Fibroblast of lung (primary cell): ENCODE results near the gene ANKS1B. TPM values are rescaled to one million over a fixed set of nuclear protein-coding genes. Genes with fewer than 3 reads are reported as not detected.

Source experiments
- DNase-seq, 2 donors: peaks; one replicate each; pipeline versions ENCODE4 v3.0.0 to v3.0.0-alpha.2; 2010; ENCODE audit warnings: low read depth in 2 of 2
- H2AFZ ChIP-seq: 2 replicates; pipeline ENCODE4 v1.5.1; 2012; ENCODE audit warnings: low read length, control low read depth, inconsistent platforms
- H3K27ac ChIP-seq: 2 replicates; pipeline ENCODE4 v1.5.1; 2011; ENCODE audit warnings: low read length, control low read depth; ENCODE audit not compliant: insufficient read depth
- H3K27me3 ChIP-seq: 2 replicates; pipeline ENCODE4 v1.5.1; 2011; ENCODE audit warnings: mild to moderate bottlenecking, low read length; ENCODE audit not compliant: control insufficient read depth, insufficient read depth
- H3K36me3 ChIP-seq: 2 replicates; pipeline ENCODE4 v1.5.1; 2011; ENCODE audit warnings: low read length; ENCODE audit not compliant: control insufficient read depth, insufficient read depth
- H3K4me1 ChIP-seq: 2 replicates; pipeline ENCODE4 v1.5.1; 2011; ENCODE audit warnings: low read length; ENCODE audit not compliant: control insufficient read depth, insufficient read depth; ENCODE audit errors: extremely low read depth
- H3K4me2 ChIP-seq: 2 replicates; pipeline ENCODE4 v1.5.1; 2011; ENCODE audit warnings: low read length, control low read depth; ENCODE audit not compliant: insufficient read depth; ENCODE audit errors: extremely low read depth
- H3K4me3 ChIP-seq, 4 experiments: fragments of 200-600 bp in 1 of 4; sonication (generic) in 1 of 4; replicated peaks in 1 of 4; 2 replicates each; pipeline ENCODE4 v1.5.1; 2011 to 2016; ENCODE audit warnings: low read length in 4 of 4, low read depth in 3 of 4, mild to moderate bottlenecking in 3 of 4, control low read depth in 2 of 4, inconsistent platforms in 1 of 4, mixed read lengths in 1 of 4; ENCODE audit not compliant: insufficient read depth in 1 of 4; ENCODE audit errors: control extremely low read depth in 1 of 4
- H3K79me2 ChIP-seq: 2 replicates; pipeline ENCODE4 v1.5.1; 2012; ENCODE audit warnings: mild to moderate bottlenecking, low read length, inconsistent platforms; ENCODE audit not compliant: control insufficient read depth, insufficient read depth
- H3K9ac ChIP-seq: 2 replicates; pipeline ENCODE4 v1.5.1; 2011; ENCODE audit warnings: mild to moderate bottlenecking, low read length, control low read depth; ENCODE audit not compliant: insufficient read depth
- H3K9me3 ChIP-seq: 2 replicates; pipeline ENCODE4 v1.5.1; 2012; ENCODE audit warnings: low read depth, low read length; ENCODE audit not compliant: control insufficient read depth, insufficient read depth
- H4K20me1 ChIP-seq: 2 replicates; pipeline ENCODE4 v1.5.1; 2011; ENCODE audit warnings: low read length; ENCODE audit not compliant: control insufficient read depth, insufficient read depth; ENCODE audit errors: extremely low read depth
- EZH2 ChIP-seq: IDR thresholded peaks from 2 replicates; pipeline ENCODE4 v1.5.1; 2012; ENCODE audit warnings: low read length, control low read depth, mild to moderate bottlenecking; ENCODE audit errors: missing control alignments
- polyA plus RNA-seq, 2 donors: library from polyadenylated mRNA; depleted of rRNA in 1 of 2; stranded (reverse) in 1 of 2; unstranded in 1 of 2; fragments of >200 nt; gene quantifications; 2 replicates each; pipeline ENCODE4 v1.2.1, GENCODE V29; 2011 to 2012; ENCODE audit warnings: missing spikeins in 1 of 2
- total RNA-seq: library from RNA; depleted of rRNA; stranded (reverse); fragments of >200 nt; gene quantifications from 2 replicates; pipeline ENCODE4 v1.2.1, GENCODE V29; 2014
- TF ChIP-seq, protein P1 (sequence below), 2 donors: IDR thresholded peaks in 1 of 2; conservative IDR thresholded peaks in 1 of 2; 1 replicate in 1 of 2; 2 replicates in 1 of 2; pipeline ENCODE4 v1.5.1; 2011 to 2012; ENCODE audit warnings: low read length in 2 of 2, control low read depth in 1 of 2, inconsistent platforms in 1 of 2, low read depth in 1 of 2, mild to moderate bottlenecking in 1 of 2

ANKS1B gene
- total and polyA plus RNA-seq, 2 donors (not counting 1 experiment from before 2014, with no cell fraction given): 0.11 to 0.83 TPM

DNA sequence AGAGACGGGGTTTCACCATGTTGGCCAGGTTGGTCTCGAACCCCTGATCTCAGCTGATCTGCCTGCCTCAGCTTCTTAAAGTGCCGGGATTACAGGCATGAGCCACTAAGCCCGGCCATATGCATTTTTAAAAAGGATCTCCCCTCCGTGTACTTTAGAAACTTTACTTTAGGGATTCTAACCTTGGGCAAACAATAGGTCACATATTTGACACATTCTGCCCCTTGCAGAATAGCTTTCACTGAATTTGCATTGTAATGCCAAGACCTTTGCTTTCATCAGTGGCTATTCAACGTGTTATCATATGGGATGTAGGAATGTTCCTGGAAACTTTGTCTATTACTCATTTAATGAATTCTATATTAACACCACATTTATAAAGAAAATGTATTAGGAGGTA is 11.4 kb upstream of the ANKS1B start:
- H3K4me3 ChIP-seq: no peak overlapping the region
- DNase-seq: no peak
- H3K9me3 ChIP-seq: no peaks in the 10 kb centered on the region
- H3K9ac ChIP-seq: no peak overlapping the region
- TF ChIP-seq, protein P1, sequence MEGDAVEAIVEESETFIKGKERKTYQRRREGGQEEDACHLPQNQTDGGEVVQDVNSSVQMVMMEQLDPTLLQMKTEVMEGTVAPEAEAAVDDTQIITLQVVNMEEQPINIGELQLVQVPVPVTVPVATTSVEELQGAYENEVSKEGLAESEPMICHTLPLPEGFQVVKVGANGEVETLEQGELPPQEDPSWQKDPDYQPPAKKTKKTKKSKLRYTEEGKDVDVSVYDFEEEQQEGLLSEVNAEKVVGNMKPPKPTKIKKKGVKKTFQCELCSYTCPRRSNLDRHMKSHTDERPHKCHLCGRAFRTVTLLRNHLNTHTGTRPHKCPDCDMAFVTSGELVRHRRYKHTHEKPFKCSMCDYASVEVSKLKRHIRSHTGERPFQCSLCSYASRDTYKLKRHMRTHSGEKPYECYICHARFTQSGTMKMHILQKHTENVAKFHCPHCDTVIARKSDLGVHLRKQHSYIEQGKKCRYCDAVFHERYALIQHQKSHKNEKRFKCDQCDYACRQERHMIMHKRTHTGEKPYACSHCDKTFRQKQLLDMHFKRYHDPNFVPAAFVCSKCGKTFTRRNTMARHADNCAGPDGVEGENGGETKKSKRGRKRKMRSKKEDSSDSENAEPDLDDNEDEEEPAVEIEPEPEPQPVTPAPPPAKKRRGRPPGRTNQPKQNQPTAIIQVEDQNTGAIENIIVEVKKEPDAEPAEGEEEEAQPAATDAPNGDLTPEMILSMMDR (conservative IDR thresholded peaks at IDR 0.05 in 1 of 2, IDR thresholded peaks at IDR 0.05 in 1 of 2; ENCODE audit: low read depth in 1 of 2, low read length in 2 of 2): no peak
- TF ChIP-seq EZH2: no peak
- H3K36me3 ChIP-seq: no peaks in the 10 kb centered on the region
- H3K4me1 ChIP-seq: no peaks in the 10 kb centered on the region
- no peak overlapping the region for H3K27ac ChIP-seq
- H3K27me3 ChIP-seq: no peaks in the 10 kb centered on the region
- no peak overlapping the region for H2AFZ ChIP-seq
- no peaks in the 10 kb centered on the region for H4K20me1 ChIP-seq
- H3K79me2 ChIP-seq: no peaks in the 10 kb centered on the region
- no peak overlapping the region for H3K4me2 ChIP-seq

DNA sequence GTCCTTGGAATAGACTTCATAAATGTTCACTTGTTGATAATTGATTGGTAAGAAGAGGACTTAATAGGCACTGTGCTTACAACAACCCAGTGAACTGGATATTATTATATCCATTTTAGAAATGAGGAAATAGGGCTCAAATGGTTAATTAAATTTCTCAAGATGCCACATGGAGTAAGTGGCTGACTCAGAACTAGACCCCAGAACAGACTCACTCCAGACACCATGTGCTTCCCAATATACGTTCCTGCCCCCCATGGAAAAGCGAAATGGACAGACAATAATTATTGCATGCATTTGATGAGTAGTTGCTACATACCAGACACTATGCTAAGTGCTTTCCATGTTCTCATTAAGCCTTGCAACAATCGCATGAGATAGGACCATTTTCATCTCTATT is 895 bp upstream of the ANKS1B start:
- TF ChIP-seq EZH2: no peak
- TF ChIP-seq, protein P1 (conservative IDR thresholded peaks at IDR 0.05 in 1 of 2, IDR thresholded peaks at IDR 0.05 in 1 of 2; ENCODE audit: low read depth in 1 of 2, low read length in 2 of 2): no peak
- no peaks in the 10 kb centered on the region for H3K79me2 ChIP-seq
- H3K4me2 ChIP-seq: peak overlapping the region; percentile 90
- no peak overlapping the region for H2AFZ ChIP-seq
- no peaks in the 10 kb centered on the region for H3K27me3 ChIP-seq
- H3K4me1 ChIP-seq: no peaks in the 10 kb centered on the region
- H3K9me3 ChIP-seq: no peaks in the 10 kb centered on the region
- H3K9ac ChIP-seq: no peak overlapping the region
- H4K20me1 ChIP-seq: no peaks in the 10 kb centered on the region
- no peak for DNase-seq
- peak overlapping the region; percentile 59 to 75 (median 68) for H3K4me3 ChIP-seq
- H3K36me3 ChIP-seq: no peaks in the 10 kb centered on the region
- no peak overlapping the region for H3K27ac ChIP-seq

DNA sequence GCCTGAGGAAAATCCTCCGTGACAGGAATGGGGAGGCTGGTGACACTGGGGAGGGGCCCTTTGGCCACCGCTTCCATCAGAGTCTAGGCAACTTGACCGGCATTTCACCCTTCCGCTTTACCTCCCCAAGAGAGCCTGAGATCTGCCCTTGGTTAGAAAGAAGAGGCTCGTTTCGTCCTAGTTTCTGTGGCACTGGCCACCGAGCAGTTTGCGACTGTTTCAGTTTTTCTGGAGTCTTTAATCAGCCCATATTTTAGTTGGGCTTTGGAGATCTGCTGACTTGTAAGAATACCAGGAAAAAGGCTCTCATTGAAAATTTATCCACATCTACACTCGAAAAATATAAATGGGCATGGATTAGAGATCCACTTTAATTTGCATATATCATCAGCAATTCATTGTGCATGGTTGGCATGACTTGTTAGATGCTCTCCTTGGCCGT is 414 bp upstream of the ANKS1B start:
- no peaks in the 10 kb centered on the region for H3K27me3 ChIP-seq
- peak overlapping the region; percentile 80 for H2AFZ ChIP-seq
- H3K9ac ChIP-seq: peak overlapping the region; percentile 26
- peak overlapping the region; percentile 90 for H3K4me2 ChIP-seq
- H3K4me1 ChIP-seq: no peaks in the 10 kb centered on the region
- H3K4me3 ChIP-seq: peak overlapping the region; percentile 59 to 75 (median 68)
- H4K20me1 ChIP-seq: no peaks in the 10 kb centered on the region
- H3K79me2 ChIP-seq: no peaks in the 10 kb centered on the region
- TF ChIP-seq, protein P1 (conservative IDR thresholded peaks at IDR 0.05 in 1 of 2, IDR thresholded peaks at IDR 0.05 in 1 of 2; ENCODE audit: low read depth in 1 of 2, low read length in 2 of 2): no peak
- TF ChIP-seq EZH2: no peak
- H3K9me3 ChIP-seq: no peaks in the 10 kb centered on the region
- peak; percentile 9 to 14 for DNase-seq
- no peak overlapping the region for H3K27ac ChIP-seq
- H3K36me3 ChIP-seq: no peaks in the 10 kb centered on the region
